ENCODE data around the gene CDC14B. TPM values are rescaled to one million over a fixed set of nuclear protein-coding genes. Genes with fewer than 3 reads are reported as not detected.
"Not testable (repeated sequence)": the region's sequence is repeated elsewhere in the genome, so short reads cannot be mapped to it uniquely, and the experiment has no call there.

CDC14B gene
- total RNA-seq, 1 donor: 7.6 TPM

DNA sequence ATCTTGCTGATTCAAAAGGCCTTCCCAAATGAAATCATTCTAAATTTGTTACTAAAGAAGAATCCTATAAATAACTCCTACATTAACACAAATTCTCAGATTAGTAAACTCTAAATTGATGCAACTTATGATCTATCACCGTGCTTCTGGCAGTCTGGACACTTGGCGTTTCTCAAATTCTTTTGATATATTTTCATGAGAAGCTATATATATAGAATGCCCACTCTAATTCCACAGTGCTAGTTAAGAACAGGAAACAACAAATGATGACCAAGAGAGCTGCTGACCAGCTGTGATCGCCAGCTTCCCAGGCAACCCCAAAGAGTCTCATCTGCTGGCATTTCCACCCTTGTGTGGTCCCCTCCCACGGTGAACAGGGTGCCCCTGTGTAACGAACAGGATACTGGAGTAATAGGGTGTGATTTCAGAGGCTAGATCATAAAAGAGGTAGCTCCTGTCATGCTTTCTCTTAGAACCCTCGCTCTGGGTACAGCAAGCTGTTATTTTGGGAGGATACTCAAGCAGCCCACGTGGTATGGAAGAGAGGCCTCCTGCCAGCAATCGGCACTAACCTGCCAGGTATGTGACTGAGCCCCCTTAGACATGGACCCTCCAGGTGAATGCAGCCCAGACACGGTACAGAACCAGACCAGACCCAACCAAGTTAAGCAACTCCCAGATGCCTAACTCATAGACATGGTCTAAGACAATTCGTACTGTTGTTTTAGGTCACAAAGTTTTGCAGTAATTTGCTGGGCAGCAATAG lies 64.7 kb downstream of the CDC14B start:
- Histone ChIP-seq H3K9me3 (ENCODE audit: low read depth, low read length) (no peaks in the 10 kb centered on the region), H3K27me3 (ENCODE audit: insufficient read depth, low read length) (no peaks in the 10 kb centered on the region), H3K4me3 (ENCODE audit: low read length) (no peak overlapping the region), H3K4me1 (ENCODE audit: insufficient read depth, low read length) (peaks cover 6% of the 10 kb centered on the region)

DNA sequence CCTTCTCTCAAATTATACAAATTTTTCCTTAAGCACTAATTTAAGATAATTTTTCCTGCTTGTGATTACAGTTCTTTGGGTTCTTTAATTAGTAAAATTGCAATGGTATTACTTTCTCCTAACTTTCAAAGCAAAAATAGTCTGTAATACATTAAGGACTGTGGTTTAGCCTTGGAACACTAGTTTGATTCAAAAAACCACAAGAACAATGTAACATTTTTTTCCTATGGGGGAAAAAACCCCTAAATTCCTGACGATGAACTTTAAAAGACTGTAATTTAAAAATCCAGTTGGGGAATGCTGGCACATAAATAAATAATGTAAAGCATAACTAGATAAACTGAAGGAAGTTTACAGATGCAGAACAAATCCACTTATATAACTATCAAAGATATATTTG lies 65.3 kb downstream of the CDC14B start:
- Histone ChIP-seq H3K4me3 (ENCODE audit: low read length) (no peak overlapping the region), H3K27me3 (ENCODE audit: insufficient read depth, low read length) (no peaks in the 10 kb centered on the region), H3K9me3 (ENCODE audit: low read depth, low read length) (no peaks in the 10 kb centered on the region), H3K4me1 (ENCODE audit: insufficient read depth, low read length) (peaks cover 6% of the 10 kb centered on the region)

DNA sequence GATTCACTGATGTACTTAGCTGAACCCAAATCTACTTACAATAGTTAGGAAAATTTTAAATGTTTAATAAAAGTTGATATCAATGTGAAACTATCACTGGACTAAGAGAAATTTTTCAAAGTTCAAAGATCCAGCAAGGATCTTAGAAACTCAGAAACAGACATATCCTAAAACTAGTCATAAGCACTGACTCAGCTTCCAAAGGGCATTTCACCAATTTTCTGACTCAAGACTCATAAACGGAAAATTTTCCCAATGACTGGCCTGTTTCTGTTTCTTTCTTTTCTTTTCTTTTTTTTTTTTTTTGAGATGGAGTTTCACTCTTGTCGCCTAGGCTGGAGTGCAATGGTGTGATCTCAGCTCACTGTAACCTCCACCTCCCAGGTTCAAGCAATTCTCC lies 66.6 kb downstream of the CDC14B start:
- no peaks in the 10 kb centered on the region for H3K9me3 ChIP-seq (ENCODE audit: low read depth, low read length)
- no peak overlapping the region for H3K4me3 ChIP-seq (ENCODE audit: low read length)
- H3K27me3 ChIP-seq (ENCODE audit: insufficient read depth, low read length): no peaks in the 10 kb centered on the region
- H3K4me1 ChIP-seq (ENCODE audit: insufficient read depth, low read length): peaks cover 6% of the 10 kb centered on the region

DNA sequence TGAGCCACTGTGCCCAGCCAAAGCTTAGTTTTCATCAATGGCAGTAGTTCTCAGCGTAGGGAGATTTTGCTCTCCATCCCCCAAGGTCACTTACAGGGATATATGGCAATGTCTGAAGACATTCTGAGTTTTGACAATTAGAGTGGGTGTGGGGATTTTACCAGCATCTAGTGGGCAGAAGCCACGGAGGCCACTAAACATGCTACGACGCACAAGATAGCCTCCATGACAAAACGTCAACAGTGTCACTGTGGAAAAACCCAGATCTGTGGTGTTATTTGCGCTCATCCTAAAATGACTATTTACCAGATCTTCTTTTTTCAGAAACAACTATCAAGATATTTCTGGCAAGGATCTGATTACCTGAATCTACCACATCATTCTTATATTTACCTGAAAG lies 68.2 kb downstream of the CDC14B start:
- Histone ChIP-seq H3K4me3 (ENCODE audit: low read length) (no peak overlapping the region), H3K9me3 (ENCODE audit: low read depth, low read length) (no peaks in the 10 kb centered on the region), H3K27me3 (ENCODE audit: insufficient read depth, low read length) (no peaks in the 10 kb centered on the region), H3K4me1 (ENCODE audit: insufficient read depth, low read length) (peaks cover 6% of the 10 kb centered on the region)

DNA sequence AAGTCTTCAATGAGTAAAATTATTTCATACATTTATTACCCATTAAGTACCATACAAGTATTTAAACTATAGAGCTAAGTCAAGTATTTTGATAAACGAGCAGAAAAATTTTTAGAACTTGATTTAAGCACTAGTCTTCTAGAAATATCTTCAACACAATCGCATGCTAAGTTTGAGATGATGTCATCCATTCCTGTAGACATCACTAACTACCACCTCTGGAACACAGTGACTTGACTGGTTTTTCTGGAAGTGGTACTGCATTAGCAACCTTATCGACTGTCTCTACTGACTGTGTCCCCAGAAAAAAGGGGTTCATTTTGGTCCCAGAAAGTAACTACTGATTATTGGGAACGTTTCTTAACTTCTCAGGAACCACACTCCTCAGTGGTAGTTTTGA lies 69.0 kb downstream of the CDC14B start:
- H3K9me3 ChIP-seq (ENCODE audit: low read depth, low read length): no peaks in the 10 kb centered on the region
- no peak overlapping the region for H3K4me3 ChIP-seq (ENCODE audit: low read length)
- peaks cover under 1% of the 10 kb centered on the region for H3K4me1 ChIP-seq (ENCODE audit: insufficient read depth, low read length)
- no peaks in the 10 kb centered on the region for H3K27me3 ChIP-seq (ENCODE audit: insufficient read depth, low read length)

DNA sequence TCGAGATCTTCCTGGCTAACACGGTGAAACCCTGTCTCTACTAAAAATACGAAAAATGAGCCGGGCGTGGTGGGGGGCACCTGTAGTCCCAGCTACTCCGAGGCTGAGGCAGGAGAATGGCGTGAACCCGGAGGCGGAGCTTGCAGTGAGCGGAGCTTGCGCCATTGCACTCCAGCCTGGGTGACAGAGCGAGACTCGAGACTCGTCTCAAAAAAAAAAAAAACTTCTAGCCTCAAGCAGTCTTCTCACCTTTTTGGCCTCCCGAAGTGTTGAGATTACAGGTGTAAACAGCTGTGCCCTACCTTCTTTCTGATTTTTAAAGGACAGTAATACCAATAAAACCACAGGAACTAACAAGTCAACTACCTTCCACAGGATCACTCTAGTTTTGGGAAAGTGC lies 76.5 kb downstream of the CDC14B start:
- not testable (repeated sequence) for H3K4me1 ChIP-seq (ENCODE audit: insufficient read depth, low read length); H3K4me3 ChIP-seq (ENCODE audit: low read length); H3K9me3 ChIP-seq (ENCODE audit: low read depth, low read length); H3K27me3 ChIP-seq (ENCODE audit: insufficient read depth, low read length)

DNA sequence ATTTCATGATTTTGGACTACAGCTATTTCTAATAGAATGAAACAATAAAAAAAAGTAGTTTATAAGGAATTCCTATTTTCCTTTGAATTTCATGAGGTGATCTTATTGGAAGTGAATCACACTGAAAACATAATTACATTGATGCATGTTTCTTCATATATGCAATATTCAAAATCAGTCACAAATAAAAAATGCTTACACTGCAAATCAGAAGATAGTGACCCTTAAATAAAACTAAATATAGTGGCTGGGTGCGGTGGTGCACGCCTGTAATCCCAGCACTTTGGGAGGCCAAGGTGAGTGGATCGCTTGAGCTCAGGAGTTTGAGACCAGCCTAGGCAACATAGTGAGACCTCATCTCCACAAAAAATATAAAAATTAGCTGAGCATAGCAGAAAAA lies 79.5 kb downstream of the CDC14B start:
- Histone ChIP-seq H3K27me3 (ENCODE audit: insufficient read depth, low read length) (no peaks in the 10 kb centered on the region), H3K4me1 (ENCODE audit: insufficient read depth, low read length) (no peaks in the 10 kb centered on the region)

DNA sequence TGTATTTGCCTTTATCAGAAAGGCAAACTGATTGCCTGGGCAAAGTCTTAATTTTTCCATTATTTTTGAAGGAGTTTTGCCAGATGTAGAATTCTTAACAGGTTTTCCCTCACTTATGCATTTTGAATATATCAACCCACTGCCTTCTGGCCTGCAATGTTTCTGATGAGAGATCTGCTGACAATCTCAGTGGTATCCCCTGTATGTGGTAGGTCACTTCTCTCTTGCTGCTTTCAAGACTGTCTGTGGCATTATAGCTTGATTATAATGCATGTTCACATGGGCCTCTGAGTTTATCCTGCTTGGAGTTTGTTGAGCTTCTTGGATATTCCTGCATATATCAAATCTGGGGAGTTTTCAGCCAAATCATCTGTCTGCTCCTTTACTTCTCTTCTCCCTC lies 87.5 kb downstream of the CDC14B start:
- no peaks in the 10 kb centered on the region for H3K4me1 ChIP-seq (ENCODE audit: insufficient read depth, low read length)
- no peaks in the 10 kb centered on the region for H3K27me3 ChIP-seq (ENCODE audit: insufficient read depth, low read length)
- no peak overlapping the region for H3K4me3 ChIP-seq (ENCODE audit: low read length)
- H3K9me3 ChIP-seq (ENCODE audit: low read depth, low read length): no peaks in the 10 kb centered on the region

More for the DNA sequence above, 79.5 kb downstream of the CDC14B start:
- Histone ChIP-seq H3K4me3 (ENCODE audit: low read length) (no peak overlapping the region), H3K9me3 (ENCODE audit: low read depth, low read length) (no peaks in the 10 kb centered on the region)

DNA sequence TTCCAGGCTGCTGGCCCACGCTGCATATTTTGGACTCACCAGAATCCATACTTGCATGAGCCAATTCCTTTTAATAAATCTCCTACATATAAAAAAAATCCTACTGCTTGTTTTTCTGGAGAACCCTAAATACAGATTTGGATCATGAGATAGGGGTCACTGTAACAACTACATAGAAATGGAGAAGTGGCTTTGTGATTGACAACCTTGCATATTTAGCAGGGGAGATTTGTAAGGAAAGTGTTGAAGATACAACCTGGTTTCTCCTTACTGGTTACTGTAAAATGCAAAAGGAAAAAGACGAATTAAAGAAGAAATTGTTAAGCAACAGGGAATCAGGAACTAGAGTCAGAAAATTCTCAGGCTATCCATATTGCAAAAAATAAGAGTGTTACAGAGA lies 94.9 kb downstream of the CDC14B start:
- Histone ChIP-seq H3K9me3 (ENCODE audit: low read depth, low read length) (no peaks in the 10 kb centered on the region), H3K4me3 (ENCODE audit: low read length) (no peak overlapping the region)

DNA sequence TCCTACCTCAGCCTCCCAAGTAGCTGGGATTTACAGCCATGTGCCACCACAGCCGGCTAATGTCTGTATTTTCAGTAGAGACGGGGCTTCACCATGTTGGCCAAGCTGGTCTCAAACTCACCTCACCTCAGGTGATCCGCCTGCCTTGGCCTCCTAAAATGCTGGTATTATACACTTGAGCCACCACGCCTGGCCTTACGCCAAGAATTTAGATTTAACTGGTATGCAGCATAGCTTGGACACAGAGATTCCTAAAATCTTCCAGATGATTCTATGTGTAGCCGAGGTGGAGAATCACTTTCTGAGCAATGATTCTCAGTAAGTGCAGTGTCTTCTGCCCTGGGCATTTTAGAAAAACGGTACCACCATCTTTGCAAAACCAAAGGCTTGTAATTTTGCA lies 95.6 kb downstream of the CDC14B start:
- no peaks in the 10 kb centered on the region for H3K9me3 ChIP-seq (ENCODE audit: low read depth, low read length)
- H3K4me3 ChIP-seq (ENCODE audit: low read length): no peak overlapping the region
- no peaks in the 10 kb centered on the region for H3K27me3 ChIP-seq (ENCODE audit: insufficient read depth, low read length)

More for the DNA sequence above, 94.9 kb downstream of the CDC14B start:
- no peaks in the 10 kb centered on the region for H3K27me3 ChIP-seq (ENCODE audit: insufficient read depth, low read length)
- no peaks in the 10 kb centered on the region for H3K4me1 ChIP-seq (ENCODE audit: insufficient read depth, low read length)

DNA sequence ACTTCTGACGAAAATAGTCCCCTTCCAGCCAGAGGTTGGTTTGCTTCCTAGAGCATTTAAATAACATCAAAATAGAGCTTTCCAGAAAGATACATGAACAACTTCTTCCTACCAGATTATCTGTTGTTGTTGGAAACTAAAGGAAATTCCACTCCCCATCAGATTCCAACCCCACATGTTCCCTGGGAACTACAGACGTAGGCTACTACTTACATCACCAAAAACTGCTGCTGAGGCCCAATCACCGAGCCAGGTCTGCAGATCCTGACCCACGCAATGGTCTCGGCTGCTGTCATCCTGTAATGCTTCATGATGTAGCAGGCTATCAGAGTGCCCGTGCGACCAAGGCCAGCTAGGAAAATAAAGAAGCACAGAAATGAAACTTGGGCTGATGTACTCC lies 96.3 kb downstream of the CDC14B start:
- no peaks in the 10 kb centered on the region for H3K4me1 ChIP-seq (ENCODE audit: insufficient read depth, low read length)
- H3K27me3 ChIP-seq (ENCODE audit: insufficient read depth, low read length): no peaks in the 10 kb centered on the region
- H3K4me3 ChIP-seq (ENCODE audit: low read length): no peak overlapping the region
- no peaks in the 10 kb centered on the region for H3K9me3 ChIP-seq (ENCODE audit: low read depth, low read length)

More for the DNA sequence above, 95.6 kb downstream of the CDC14B start:
- H3K4me1 ChIP-seq (ENCODE audit: insufficient read depth, low read length): no peaks in the 10 kb centered on the region

DNA sequence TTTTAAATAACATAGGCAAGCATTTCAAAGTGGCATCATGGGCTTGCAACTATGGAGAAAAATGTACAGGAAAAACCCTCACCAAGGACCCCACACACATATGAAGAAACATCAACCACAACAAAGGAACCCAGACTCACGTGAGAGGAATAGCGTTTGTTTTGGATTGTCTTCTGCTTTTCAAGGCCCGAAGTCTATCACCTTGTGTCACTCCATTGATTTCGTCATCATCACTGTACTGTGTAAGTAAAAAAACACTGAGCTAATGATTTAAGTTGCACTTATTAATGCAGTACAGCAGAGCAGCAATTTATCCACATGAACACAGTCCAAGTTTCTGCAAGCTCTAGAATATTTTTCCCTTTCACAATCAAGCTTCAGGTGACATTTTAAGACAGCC lies 97.3 kb downstream of the CDC14B start:
- Histone ChIP-seq H3K27me3 (ENCODE audit: insufficient read depth, low read length) (no peaks in the 10 kb centered on the region), H3K9me3 (ENCODE audit: low read depth, low read length) (no peaks in the 10 kb centered on the region), H3K4me1 (ENCODE audit: insufficient read depth, low read length) (no peaks in the 10 kb centered on the region), H3K4me3 (ENCODE audit: low read length) (no peak overlapping the region)

DNA sequence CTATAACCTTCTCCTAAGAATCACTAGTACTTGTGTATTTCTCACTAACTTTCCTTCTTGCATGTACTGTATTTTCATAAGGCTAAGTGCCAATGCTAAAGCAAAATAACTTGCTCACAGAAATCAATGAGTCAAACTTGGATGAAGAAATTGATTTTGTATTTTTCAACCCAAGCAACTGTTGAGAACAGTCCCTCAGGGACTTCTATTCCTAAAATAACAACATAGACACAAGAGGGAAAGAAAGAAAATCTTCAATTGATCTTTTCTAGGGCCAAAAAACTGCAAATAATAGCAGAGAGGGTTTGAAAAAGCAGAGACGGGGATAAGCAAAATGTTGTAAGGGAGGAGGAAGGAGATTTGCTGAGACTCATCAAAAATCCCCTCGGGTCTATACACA lies 99.9 kb downstream of the CDC14B start:
- no peaks in the 10 kb centered on the region for H3K27me3 ChIP-seq (ENCODE audit: insufficient read depth, low read length)
- no peaks in the 10 kb centered on the region for H3K4me1 ChIP-seq (ENCODE audit: insufficient read depth, low read length)
- H3K9me3 ChIP-seq (ENCODE audit: low read depth, low read length): no peaks in the 10 kb centered on the region
- no peak overlapping the region for H3K4me3 ChIP-seq (ENCODE audit: low read length)

DNA sequence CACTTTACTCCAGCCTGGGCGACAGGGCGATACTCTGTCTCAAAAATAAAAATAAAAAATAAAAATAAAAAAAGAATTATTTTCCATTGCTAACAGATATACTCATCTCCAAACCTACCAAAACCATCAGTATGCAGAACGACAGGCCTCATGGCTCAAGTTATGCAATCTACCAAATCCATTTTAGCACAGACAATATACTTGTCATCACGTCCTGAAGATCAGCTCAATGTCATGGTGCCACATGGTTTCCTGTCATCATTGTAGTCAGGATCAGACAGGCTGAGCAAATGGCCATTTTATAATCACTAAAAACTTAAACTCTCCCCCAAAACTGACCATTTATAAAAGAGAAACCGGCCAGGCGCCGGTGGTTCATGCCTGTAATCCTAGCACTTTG lies 100.5 kb downstream of the CDC14B start:
- Histone ChIP-seq H3K27me3 (ENCODE audit: insufficient read depth, low read length) (no peaks in the 10 kb centered on the region), H3K4me3 (ENCODE audit: low read length) (no peak overlapping the region), H3K9me3 (ENCODE audit: low read depth, low read length) (no peaks in the 10 kb centered on the region), H3K4me1 (ENCODE audit: insufficient read depth, low read length) (no peaks in the 10 kb centered on the region)

DNA sequence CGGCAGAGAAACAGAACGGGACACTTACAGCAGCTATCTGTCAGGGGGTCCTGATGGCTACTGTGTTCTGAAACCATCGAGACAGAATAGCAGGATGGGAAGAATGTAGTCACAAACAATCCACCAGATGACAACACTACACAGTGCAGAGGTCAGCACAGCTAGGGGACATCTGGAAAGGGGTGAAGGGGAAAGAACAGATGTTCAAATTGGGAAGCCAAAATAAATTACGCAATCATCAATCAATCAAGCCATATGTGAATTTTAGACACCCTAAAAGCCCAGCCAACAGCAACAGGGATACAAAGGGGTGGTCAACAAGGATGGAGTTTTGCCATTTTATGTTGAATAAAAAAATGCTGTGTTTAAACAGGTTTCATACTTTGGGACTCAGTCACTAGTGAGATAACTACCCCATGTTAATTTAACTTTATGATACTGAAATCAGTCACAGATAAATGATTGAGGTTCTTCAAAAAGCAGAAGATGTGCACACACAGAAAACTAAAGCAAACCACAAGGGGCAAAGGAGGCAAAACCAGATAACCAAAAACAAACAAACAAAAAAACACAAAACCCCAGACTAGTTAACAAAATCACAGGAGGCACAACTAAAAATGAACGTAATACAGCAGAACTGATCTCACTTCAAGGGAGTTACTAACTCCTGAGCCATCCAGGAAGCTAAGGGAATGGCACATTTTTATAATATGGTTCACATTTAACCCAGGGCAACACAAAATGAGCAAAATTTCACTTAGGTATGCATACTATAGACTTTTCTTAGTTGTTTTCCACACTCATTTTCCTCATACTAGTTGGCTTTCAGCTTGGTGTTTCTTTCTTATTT lies 103.8 kb downstream of the CDC14B start:
- Histone ChIP-seq H3K9me3 (ENCODE audit: low read depth, low read length) (no peaks in the 10 kb centered on the region), H3K27me3 (ENCODE audit: insufficient read depth, low read length) (no peaks in the 10 kb centered on the region), H3K4me3 (ENCODE audit: low read length) (no peak overlapping the region), H3K4me1 (ENCODE audit: insufficient read depth, low read length) (no peaks in the 10 kb centered on the region)

DNA sequence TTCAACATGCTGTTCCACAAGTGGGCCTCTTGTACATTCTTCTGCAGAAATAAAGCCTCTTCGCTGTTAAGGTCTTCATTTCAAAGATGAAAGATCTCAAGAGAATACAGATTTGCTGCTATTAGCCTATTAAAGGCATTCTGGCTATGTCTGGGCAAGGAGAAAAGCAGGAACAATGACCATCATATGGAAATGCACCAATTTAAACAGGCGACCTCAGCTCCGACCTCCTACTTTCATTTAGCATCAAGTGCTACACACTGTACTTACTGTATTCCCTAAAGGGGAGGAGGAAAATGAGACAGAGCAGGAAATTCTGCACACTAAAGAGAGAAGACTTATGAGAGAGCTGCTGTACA lies 104.9 kb downstream of the CDC14B start:
- no peaks in the 10 kb centered on the region for H3K4me1 ChIP-seq (ENCODE audit: insufficient read depth, low read length)
- H3K4me3 ChIP-seq (ENCODE audit: low read length): no peak overlapping the region
- no peaks in the 10 kb centered on the region for H3K9me3 ChIP-seq (ENCODE audit: low read depth, low read length)
- H3K27me3 ChIP-seq (ENCODE audit: insufficient read depth, low read length): no peaks in the 10 kb centered on the region

All from mononuclear cell (primary cell).